Cardiac muscle cell (in vitro differentiated cells and primary cell): Measurements from ENCODE around the gene LRR1. TPM values are rescaled to one million over a fixed set of nuclear protein-coding genes. Genes with fewer than 3 reads are reported as not detected.

Source experiments
- DNase-seq, 2 donors: peaks; one replicate each; pipeline versions ENCODE4 v3.0.0 to v3.0.0-alpha.2; 2010 to 2017; ENCODE audit warnings: low read depth in 1 of 2, low spot score in 1 of 2
- H3K27ac ChIP-seq: fragments of 200-600 bp; sonication (generic); 2 replicates; pipeline ENCODE4 v1.5.1; 2016
- H3K27me3 ChIP-seq: fragments of 200-600 bp; sonication (generic); 2 replicates; pipeline ENCODE4 v1.6.0; 2016; ENCODE audit warnings: control low read depth
- H3K36me3 ChIP-seq: fragments of 200-600 bp; sonication (generic); 2 replicates; pipeline ENCODE4 v1.5.1; 2016; ENCODE audit warnings: control low read depth
- H3K4me1 ChIP-seq: fragments of 200-600 bp; sonication (generic); 2 replicates; pipeline ENCODE4 v1.8.1; 2017; ENCODE audit warnings: low read depth, mild to moderate bottlenecking, mixed run types
- H3K4me3 ChIP-seq: fragments of 200-600 bp; sonication (generic); 2 replicates; pipeline ENCODE4 v1.5.1; 2016; ENCODE audit warnings: mild to moderate bottlenecking
- H3K9me3 ChIP-seq: fragments of 200-600 bp; sonication (generic); 2 replicates; pipeline ENCODE4 v1.5.1; 2017; ENCODE audit warnings: low read depth, mild to moderate bottlenecking, control low read depth
- polyA plus RNA-seq: library from polyadenylated mRNA; unstranded; fragments of >200 nt; fragmentation: Nextera tagmentation; extraction: Ambion mirVana; gene quantifications from 2 replicates; pipeline ENCODE4 v1.2.1, GENCODE V29; 2016
- total RNA-seq: library from RNA; depleted of rRNA; stranded (reverse); fragments of >200 nt; gene quantifications from 2 replicates; pipeline ENCODE4 v1.2.3, GENCODE V29; 2016
- TF ChIP-seq, protein P1 (sequence below): IDR thresholded peaks from 2 replicates; pipeline ENCODE4 v1.5.1; 2012; ENCODE audit warnings: low read depth, mild to moderate bottlenecking, low read length

The LRR1 gene
- total and polyA plus RNA-seq, 2 experiments from 2014 or later = 11.2 to 22.8 TPM

DNA sequence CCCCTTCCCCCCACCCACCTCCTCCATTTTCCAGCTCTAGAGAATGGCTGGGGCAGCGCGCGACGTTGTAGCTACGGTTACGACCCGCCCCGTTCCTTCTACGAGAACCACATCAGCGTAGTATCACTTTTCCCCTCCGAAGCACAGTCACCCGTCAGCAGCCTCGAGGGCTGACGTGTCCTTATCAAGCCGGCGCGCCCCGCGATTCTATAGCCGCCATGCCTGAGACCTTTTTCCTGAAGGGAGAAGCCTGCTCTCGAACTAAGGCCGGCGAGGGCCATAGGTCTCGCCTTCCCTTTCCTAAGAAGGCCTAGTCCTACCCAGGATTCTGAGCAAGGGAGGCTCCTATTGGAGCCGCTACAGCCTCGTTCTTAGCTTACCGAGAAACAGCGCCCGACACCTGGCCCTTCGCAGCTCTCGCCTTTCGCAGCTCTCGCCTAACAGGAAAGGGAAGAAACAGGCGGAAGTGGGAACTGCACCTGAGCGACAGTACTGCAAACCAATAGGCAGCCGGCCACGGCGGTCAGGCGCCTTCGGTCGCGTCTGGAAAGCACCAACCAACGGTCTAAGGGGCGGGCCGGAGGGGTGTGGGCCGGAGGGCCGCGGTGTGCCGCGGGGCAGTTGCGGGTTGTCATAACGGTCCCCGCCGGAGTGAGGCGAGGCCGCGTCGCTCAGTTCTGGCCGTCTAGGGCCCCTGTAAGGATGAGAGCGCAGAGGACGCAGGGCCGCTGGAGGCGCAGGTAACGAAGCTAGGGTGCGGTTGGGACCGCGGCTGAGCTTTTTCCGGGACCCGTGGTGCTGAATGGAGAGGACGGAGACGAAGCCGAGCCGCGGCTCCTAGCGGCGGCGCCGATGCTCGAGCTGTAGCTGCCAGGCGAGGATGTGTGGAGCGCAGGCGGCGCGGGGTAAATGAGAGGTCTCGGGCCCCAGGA is 21.7 kb downstream of the LRR1 start, which contains the start of the genes MGAT2 and RPL36AL:
TSS of gene MGAT2 (plus strand) at position 618 of the 932 bp plus-strand sequence. CDS start 470 bp downstream, outside the sequence.
TSS of gene RPL36AL (minus strand) at position 445 of the 932 bp plus-strand sequence. CDS start 1,522 bp downstream, outside the sequence.
- H3K4me3 ChIP-seq = peak within 1 kb of the TSS; percentile 83
- peak; percentile 97 to 99 for DNase-seq

DNA sequence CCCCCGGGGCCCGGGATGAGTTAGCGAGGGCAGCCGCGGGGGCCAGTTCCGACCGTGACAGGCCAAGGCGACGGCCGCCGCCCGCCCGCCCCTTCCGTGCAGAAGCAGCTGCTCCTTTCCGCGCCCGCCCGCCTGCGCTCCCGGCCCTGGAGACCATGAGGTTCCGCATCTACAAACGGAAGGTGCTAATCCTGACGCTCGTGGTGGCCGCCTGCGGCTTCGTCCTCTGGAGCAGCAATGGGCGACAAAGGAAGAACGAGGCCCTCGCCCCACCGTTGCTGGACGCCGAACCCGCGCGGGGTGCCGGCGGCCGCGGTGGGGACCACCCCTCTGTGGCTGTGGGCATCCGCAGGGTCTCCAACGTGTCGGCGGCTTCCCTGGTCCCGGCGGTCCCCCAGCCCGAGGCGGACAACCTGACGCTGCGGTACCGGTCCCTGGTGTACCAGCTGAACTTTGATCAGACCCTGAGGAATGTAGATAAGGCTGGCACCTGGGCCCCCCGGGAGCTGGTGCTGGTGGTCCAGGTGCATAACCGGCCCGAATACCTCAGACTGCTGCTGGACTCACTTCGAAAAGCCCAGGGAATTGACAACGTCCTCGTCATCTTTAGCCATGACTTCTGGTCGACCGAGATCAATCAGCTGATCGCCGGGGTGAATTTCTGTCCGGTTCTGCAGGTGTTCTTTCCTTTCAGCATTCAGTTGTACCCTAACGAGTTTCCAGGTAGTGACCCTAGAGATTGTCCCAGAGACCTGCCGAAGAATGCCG is 22.6 kb downstream of the LRR1 start:
- H3K4me3 ChIP-seq = peak overlapping the region; percentile 83
- H3K36me3 ChIP-seq = peaks cover 6% of the 10 kb centered on the region
- peak in 1 of 2 donors; percentile 65 for DNase-seq
- no peaks in the 10 kb centered on the region for H3K27me3 ChIP-seq
- peaks cover 19% of the 10 kb centered on the region for H3K4me1 ChIP-seq
- H3K27ac ChIP-seq = peak overlapping the region; percentile 96
- TF ChIP-seq, protein P1, sequence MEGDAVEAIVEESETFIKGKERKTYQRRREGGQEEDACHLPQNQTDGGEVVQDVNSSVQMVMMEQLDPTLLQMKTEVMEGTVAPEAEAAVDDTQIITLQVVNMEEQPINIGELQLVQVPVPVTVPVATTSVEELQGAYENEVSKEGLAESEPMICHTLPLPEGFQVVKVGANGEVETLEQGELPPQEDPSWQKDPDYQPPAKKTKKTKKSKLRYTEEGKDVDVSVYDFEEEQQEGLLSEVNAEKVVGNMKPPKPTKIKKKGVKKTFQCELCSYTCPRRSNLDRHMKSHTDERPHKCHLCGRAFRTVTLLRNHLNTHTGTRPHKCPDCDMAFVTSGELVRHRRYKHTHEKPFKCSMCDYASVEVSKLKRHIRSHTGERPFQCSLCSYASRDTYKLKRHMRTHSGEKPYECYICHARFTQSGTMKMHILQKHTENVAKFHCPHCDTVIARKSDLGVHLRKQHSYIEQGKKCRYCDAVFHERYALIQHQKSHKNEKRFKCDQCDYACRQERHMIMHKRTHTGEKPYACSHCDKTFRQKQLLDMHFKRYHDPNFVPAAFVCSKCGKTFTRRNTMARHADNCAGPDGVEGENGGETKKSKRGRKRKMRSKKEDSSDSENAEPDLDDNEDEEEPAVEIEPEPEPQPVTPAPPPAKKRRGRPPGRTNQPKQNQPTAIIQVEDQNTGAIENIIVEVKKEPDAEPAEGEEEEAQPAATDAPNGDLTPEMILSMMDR = no peak
- no peaks in the 10 kb centered on the region for H3K9me3 ChIP-seq

More for the DNA sequence above, 21.7 kb downstream of the LRR1 start, which contains the start of the genes MGAT2 and RPL36AL:
- H3K27ac ChIP-seq = peak within 1 kb of the TSS; percentile 96
- TF ChIP-seq, protein P1 = peak; percentile 40
- no peaks in the 10 kb centered on the region for H3K27me3 ChIP-seq
- no peaks in the 10 kb centered on the region for H3K9me3 ChIP-seq
- peaks cover 19% of the 10 kb centered on the region for H3K4me1 ChIP-seq
- peaks cover 6% of the 10 kb centered on the region for H3K36me3 ChIP-seq

DNA sequence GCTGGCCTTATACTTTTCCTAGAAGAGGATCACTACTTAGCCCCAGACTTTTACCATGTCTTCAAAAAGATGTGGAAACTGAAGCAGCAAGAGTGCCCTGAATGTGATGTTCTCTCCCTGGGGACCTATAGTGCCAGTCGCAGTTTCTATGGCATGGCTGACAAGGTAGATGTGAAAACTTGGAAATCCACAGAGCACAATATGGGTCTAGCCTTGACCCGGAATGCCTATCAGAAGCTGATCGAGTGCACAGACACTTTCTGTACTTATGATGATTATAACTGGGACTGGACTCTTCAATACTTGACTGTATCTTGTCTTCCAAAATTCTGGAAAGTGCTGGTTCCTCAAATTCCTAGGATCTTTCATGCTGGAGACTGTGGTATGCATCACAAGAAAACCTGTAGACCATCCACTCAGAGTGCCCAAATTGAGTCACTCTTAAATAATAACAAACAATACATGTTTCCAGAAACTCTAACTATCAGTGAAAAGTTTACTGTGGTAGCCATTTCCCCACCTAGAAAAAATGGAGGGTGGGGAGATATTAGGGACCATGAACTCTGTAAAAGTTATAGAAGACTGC is 23.4 kb downstream of the LRR1 start:
- DNase-seq = no peak
- TF ChIP-seq, protein P1 = no peak
- Histone ChIP-seq H3K27me3 (no peaks in the 10 kb centered on the region), H3K9me3 (no peaks in the 10 kb centered on the region), H3K36me3 (peaks cover 9% of the 10 kb centered on the region), H3K27ac (no peak overlapping the region), H3K4me3 (peak overlapping the region; percentile 83), H3K4me1 (peaks cover 19% of the 10 kb centered on the region)

DNA sequence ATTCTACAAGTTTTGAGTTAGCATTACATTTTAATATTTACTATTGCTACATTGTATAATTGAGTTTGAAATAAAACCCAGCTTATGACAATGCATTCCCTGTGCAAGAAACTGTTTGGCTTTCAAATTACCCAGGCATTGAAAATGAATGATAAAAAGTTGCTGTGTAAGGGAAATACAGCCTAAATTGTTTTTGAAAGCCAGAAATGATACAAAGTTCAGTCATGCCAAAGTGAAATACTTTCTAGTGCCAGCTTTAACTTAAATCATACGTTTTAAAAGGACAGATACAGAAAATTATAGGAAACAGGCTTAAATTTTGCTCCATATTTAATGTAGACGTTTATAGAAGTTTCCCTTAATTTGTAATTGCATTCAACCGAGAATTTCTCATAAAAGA is 24.6 kb downstream of the LRR1 start:
- no peaks in the 10 kb centered on the region for H3K27me3 ChIP-seq
- DNase-seq = no peak
- no peak overlapping the region for H3K4me3 ChIP-seq
- no peaks in the 10 kb centered on the region for H3K9me3 ChIP-seq
- TF ChIP-seq, protein P1 = no peak
- peaks cover 19% of the 10 kb centered on the region for H3K4me1 ChIP-seq
- peaks cover 8% of the 10 kb centered on the region for H3K36me3 ChIP-seq
- no peak overlapping the region for H3K27ac ChIP-seq
